Hindlimb muscle (tissue), 1 donor: ENCODE results near the gene NDUFB6. TPM values are rescaled to one million over a fixed set of nuclear protein-coding genes. Genes with fewer than 3 reads are reported as not detected.
"Not testable (repeated sequence)": the region's sequence is repeated elsewhere in the genome, so short reads cannot be mapped to it uniquely, and the experiment has no call there.

Source experiments
- DNase-seq: peaks from one replicate; pipeline ENCODE4 v3.0.0-alpha.2; 2013
- polyA plus RNA-seq: library from polyadenylated mRNA; unstranded; fragments of 120-200 nt; gene quantifications from one replicate; pipeline ENCODE4 v1.2.1, GENCODE V29; 2013; ENCODE audit not compliant: insufficient read length

The NDUFB6 gene
- polyA plus RNA-seq, 1 donor = 62.8 TPM

- no peak for DNase-seq
Observed at GRCh38 chr9:32570262-32570661, 2.7 kb downstream of the NDUFB6 start.

GRCh38 chr9:32566770-32567169 is 6.2 kb downstream of the NDUFB6 start:
- no peak for DNase-seq

- DNase-seq = no peak
Observed at GRCh38 chr9:32565967-32566366, 7.0 kb downstream of the NDUFB6 start.

- DNase-seq = no peak
Observed at GRCh38 chr9:32558408-32558934, 14.5 kb downstream of the NDUFB6 start.

- no peak for DNase-seq
Observed at GRCh38 chr9:32554591-32554990, 18.4 kb downstream of the NDUFB6 start.

- DNase-seq = no peak
Observed at GRCh38 chr9:32554107-32554506, 18.9 kb downstream of the NDUFB6 start.

DNA sequence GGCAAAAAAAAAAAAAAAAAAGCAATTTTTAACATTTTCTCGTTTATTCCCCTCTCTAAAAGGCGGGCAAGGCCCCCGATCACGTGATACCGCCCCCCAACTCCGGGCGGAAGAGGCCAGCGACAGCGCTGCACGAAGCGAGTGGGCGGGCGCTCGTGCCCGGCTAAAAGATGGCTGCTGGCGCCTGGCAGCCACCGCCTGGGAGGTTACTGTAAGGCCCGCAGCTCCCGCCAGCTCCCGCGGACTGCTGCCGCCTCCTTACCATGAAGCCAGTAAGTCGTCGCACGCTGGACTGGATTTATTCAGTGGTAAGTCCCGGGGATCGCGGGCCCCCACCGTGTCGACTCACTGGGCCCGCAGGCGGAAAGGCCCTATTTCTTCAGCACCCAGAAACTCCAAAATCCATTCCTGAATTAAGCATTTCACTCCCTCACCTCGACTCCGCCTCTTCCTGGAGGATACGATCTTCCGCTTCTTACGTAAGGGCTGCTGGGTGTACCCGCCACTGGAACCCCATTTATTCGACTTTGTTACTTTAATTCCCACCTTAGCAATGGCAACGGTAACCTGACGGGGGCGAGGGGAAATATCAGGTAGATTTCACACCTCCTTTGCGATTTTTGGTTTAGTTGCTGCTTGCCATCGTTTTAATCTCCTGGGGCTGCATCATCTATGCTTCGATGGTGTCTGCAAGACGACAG is 20.6 kb downstream of the NDUFB6 start, which contains the start of the genes SMIM27 and TOPORS:
TSS of gene SMIM27 (plus strand) at position 156 of the 701 bp plus-strand sequence. CDS start at position 264, 108 bp downstream.
TSS of gene TOPORS (minus strand) at position 415 of the 701 bp plus-strand sequence. CDS start at position 265, 150 bp downstream.
- DNase-seq = peak; percentile 96

GRCh38 chr9:32551276-32552051 is 21.5 kb downstream of the NDUFB6 start:
- DNase-seq = peak; percentile 33

DNA sequence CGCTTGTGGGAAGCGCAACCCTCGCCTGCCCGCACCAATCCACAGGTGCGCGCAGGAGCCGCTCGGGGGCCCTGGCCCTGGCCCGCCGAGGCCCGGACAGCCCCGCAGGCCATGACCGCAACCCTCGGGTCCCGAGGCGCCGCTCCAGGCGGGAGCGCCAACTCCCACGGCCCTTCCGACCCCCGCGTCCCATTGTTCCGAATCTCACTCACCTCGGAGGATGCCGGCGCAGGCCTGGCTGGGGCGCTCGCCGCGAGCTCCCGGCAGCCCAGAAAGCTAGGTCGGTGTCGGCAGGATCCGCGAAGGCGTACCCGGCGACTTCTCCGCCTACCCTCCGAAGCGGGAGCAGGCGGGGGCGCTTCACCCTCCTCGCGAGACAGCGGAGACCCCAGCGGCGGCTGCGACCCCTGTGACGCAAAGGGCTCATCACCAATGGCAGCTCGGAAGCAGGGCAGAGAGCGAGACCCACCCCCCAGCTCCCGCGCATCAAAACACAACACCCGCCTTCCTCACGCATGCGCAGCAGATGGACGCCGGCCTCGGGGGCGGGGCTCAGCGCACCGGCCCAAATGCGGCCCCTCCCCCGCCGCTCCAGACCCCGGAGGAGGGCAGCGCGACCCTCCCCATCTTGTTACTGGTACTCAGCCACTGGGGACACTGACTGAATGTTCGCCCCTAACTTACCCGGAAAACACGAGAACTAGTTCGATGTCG is 22.2 kb downstream of the NDUFB6 start:
- peak; percentile 96 for DNase-seq

DNA sequence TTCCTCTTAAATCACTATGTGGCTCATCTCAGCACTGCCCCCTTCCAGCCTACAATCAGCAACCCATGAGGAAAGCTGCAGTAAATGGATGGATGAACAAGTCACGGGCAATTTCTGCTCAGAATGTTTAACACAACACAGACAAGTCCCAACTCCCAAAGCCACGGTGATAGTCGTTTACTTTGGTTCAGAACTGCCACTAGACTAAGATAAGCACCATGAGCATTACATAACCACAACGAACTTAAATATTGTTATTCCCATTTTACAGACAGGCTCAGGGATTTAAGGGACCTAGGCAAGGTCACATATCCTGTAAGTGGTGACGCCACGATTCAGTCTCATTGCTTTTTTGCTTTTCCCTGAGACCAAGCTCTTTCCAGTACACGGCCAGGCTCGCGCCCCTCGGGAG is 22.8 kb downstream of the NDUFB6 start:
- peak; percentile 15 for DNase-seq

DNA sequence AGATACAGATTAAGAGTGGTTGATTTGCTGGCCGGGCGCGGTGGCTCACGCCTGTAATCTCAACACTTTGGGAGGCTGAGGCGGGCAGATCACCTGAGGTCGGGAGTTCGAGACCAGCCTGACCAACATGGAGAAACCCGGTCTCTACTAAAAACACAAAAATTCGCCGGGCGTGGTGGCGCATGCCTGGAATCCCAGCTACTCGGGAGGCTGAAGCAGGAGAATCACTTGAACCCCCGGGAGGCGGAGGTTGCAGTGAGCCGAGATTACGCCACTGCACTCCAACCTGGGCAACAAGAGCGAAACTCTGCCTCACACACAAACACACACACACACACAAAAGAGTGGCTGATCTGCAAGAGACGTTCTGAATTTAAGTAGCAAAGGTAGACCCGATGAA is 24.7 kb downstream of the NDUFB6 start:
- not testable (repeated sequence) for DNase-seq

- no peak for DNase-seq
Observed at GRCh38 chr9:32545884-32546283, 27.1 kb downstream of the NDUFB6 start.

- DNase-seq = no peak
Observed at GRCh38 chr9:32543047-32543446, 29.9 kb downstream of the NDUFB6 start.

DNA sequence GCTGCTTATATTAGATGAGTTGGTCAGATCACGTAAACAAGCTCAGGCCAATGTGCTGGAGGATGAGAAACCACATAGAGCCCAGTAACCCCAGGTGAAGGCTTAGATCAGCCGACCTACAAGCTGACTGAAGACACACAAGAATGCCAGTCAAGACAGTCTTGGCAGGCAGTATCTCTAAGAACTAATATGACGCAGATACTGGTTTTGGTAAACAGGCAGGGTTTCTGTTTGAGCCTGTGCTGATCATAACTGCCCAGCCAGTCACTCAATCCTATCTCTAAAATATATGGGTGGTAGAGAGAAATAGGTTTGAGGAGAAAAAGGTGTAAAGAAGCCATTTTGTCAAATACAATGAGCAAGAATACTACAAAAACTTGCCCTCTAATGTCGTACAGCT is 39.1 kb downstream of the NDUFB6 start:
- DNase-seq = no peak

DNA sequence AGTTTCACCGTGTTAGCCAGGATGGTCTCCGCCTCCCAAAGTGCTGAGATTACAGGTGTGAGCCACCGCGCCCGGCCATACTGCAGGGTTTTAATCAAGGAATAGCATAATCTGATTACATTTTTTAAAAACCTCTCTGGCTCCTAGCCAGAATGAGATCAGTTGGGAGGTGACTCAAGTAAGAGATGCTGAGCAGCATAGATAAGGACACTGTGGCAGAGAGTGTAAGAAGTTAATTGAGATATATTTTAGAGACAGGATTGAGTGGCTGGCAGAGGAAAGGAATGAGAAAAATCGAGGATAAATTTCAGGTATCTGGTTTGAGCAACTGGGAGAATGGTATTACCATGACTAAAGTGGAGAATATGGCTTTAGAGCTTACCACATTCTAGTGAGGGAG is 39.6 kb downstream of the NDUFB6 start:
- DNase-seq = no peak

- DNase-seq = no peak
Observed at GRCh38 chr9:32526707-32527048, 46.3 kb downstream of the NDUFB6 start.

DNA sequence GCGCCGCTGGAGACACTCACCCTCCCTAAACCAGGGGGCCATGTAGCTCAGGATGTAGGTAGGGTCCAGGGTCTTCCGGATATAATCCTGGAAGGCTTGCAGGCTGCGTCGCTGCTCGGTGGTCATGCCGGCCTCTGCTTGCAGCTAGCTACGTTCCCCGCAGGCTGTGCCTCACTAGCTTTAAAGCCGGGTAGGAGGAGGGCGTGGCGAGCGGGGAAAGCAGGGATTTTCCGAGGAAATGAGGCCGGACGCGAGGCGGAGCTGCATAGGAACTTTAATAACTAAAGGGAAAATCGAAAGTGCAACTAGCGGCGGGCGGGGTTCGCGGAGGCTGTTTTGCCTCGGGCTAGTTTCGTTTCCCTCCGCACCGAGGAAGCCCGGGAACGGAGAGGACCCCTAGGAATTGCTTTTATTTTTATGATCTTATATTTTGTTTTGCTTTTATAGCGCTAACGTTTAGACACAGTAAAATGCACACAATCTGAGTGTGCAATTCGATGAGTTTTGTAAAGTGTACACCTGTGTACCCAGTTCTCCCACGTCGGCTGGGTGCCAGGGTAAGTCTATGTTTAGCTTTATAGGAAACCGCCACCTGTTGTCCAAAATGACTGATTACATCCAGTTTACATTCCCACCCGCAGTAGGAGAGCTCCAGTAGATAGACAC is 46.8 kb downstream of the NDUFB6 start, which contains the start of gene RIGI:
TSS of gene RIGI (minus strand) at position 156 of the 666 bp plus-strand sequence. CDS start at position 126, 30 bp downstream.
- peak; percentile 92 for DNase-seq

- no peak for DNase-seq
Observed at GRCh38 chr9:32525709-32526030, 47.3 kb downstream of the NDUFB6 start.

DNA sequence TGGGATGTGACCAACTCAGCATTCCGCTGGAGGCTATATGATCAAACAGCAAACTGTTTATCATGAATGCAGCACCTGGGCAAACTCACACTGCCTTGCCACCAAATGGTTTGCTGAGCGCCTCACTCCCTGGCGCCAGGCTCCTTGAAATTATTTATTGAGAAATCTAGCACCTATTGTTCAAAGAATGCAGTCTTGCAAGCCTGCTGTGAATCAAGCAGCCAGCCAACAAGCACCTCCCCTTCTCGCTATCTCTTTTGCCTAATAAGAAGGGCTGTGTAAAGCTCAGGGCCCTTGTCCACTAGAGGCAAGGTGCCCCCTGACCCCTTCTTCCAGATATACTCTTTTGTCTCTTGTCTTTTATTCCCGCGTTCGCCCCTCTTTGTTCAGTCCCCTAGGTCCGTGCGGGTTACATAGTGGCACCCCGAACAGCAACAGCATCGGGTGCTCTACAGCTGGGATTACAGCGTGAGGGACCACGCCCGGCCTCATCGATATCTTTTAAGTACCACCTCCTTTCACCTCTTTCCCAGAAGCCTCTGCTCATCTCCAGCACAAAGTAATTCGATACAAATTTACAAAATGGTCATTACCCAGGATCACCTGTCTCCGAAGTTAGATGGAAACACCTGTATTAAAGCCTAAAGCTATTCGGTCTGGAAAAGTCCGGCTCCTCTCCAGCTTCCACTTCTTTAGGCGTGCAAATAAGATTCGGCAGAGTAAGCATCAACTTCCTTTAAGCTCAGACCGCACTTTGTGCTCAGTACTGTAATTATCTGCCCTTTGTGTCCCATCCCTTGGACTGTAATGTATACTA is 47.9 kb downstream of the NDUFB6 start:
- DNase-seq = peak; percentile 19

GRCh38 chr9:32524558-32524891 is 48.4 kb downstream of the NDUFB6 start:
- not testable (repeated sequence) for DNase-seq

DNA sequence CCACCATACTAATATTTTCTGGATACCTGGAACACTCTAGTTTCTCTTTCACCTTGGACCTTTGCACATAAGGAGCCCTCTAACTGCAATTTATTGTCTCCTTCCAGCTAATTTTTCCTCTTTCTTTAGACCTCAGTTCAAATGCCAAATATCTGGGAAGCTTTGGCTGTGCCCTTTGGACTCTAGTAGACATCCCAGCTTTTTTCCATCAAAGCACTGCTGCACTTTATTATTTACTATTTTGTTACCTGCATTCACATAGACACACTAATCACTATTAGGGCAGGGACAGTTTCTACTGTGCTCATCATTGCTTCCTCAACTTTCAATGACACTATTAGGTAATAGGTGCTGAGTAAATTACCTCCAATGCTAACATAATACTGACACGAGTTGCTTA is 49.0 kb downstream of the NDUFB6 start:
- no peak for DNase-seq

DNA sequence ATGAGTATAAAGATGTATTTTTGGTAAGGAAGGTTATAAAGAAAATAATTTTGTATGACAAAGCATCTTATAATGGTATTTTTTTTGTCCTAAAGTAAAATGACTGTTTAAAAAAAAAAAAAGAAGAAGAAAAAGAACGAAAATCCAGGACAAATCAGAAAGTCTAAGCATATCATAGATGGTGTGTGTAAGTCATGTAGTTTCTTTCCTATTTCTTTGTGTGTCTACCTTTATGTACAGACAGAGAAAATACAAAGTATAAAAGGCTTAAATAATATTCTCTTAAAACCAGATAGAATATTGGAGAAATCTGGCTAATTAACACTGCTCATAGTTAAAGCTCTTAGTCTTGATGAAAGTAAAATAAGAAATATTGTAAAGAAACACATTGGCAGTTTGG is 54.7 kb downstream of the NDUFB6 start:
- no peak for DNase-seq
